ENCODE data around the gene MTOR. TPM values are rescaled to one million over a fixed set of nuclear protein-coding genes. Genes with fewer than 3 reads are reported as not detected.

Gene MTOR
- polyA plus RNA-seq, 3 donors, result 2.0 to 29.4 (median 3.3) TPM

GRCh38 chr1:11266268-11267074 is 4.1 kb upstream of the MTOR start:
- intact Hi-C loops (cut with micrococcal nuclease), result loop anchor here in 1 of 2 donors (10.0 kb wide), 2 partner anchors 172 to 252 kb away; partner anchors contain the start of genes EXOSC10 and TARDBP
- H3K79me2 ChIP-seq (ENCODE audit: insufficient read depth, low read length), result peaks cover 9% of the 10 kb centered on the region
- H3K9me3 ChIP-seq (replicated peaks in 1 of 2; ENCODE audit: control insufficient read depth in 1 of 2, insufficient read depth in 1 of 2, low read length in 2 of 2), result no peaks in the 10 kb centered on the region
- H3K4me1 ChIP-seq (ENCODE audit: control insufficient read depth in 1 of 2, insufficient read depth in 2 of 2, low read length in 2 of 2), result peaks cover 11 to 12% of the 10 kb centered on the region in 2 donors
- no peak for DNase-seq
- no peak overlapping the region for H3K27ac Mint-ChIP-seq
- peaks cover 2 to 7% (median 2%) of the 10 kb centered on the region in 3 donors for H3K27me3 Mint-ChIP-seq (ENCODE audit: low read depth in 3 of 3)
- no peaks in the 10 kb centered on the region for H3K36me3 Mint-ChIP-seq
- WGBS (ENCODE audit: insufficient coverage), result 98% methylated on average over 9 of the region's 12 CpGs
- no peaks in the 10 kb centered on the region for H3K27me3 ChIP-seq (ENCODE audit: control insufficient read depth in 2 of 2, insufficient read depth in 2 of 2, low read length in 2 of 2)
- H2AFZ ChIP-seq (ENCODE audit: insufficient read depth, low read depth, low read length, poor library complexity, severe bottlenecking), result no peak overlapping the region
- H4K20me1 ChIP-seq (ENCODE audit: insufficient read depth, low read length), result no peaks in the 10 kb centered on the region
- no peaks in the 10 kb centered on the region for H3K36me3 ChIP-seq (replicated peaks in 1 of 2; ENCODE audit: control insufficient read depth in 1 of 2, insufficient read depth in 2 of 2, low read length in 2 of 2)
- no peak overlapping the region for H3K4me2 ChIP-seq (replicated peaks; ENCODE audit: extremely low read depth, low read length, poor library complexity, severe bottlenecking)
- no peak overlapping the region for H3K4me3 ChIP-seq (replicated peaks in 1 of 3; ENCODE audit: low read depth in 2 of 3, low read length in 3 of 3)
- H3K4me1 Mint-ChIP-seq, result peaks cover 9% of the 10 kb centered on the region
- no peak overlapping the region for H3K27ac ChIP-seq (ENCODE audit: low read depth in 1 of 2, low read length in 2 of 2)
- no peaks in the 10 kb centered on the region for H3K9me3 Mint-ChIP-seq
- H3K9ac ChIP-seq (ENCODE audit: insufficient read depth, low read length, poor library complexity, severe bottlenecking), result no peak overlapping the region
- TF ChIP-seq, protein P1, sequence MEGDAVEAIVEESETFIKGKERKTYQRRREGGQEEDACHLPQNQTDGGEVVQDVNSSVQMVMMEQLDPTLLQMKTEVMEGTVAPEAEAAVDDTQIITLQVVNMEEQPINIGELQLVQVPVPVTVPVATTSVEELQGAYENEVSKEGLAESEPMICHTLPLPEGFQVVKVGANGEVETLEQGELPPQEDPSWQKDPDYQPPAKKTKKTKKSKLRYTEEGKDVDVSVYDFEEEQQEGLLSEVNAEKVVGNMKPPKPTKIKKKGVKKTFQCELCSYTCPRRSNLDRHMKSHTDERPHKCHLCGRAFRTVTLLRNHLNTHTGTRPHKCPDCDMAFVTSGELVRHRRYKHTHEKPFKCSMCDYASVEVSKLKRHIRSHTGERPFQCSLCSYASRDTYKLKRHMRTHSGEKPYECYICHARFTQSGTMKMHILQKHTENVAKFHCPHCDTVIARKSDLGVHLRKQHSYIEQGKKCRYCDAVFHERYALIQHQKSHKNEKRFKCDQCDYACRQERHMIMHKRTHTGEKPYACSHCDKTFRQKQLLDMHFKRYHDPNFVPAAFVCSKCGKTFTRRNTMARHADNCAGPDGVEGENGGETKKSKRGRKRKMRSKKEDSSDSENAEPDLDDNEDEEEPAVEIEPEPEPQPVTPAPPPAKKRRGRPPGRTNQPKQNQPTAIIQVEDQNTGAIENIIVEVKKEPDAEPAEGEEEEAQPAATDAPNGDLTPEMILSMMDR (IDR thresholded peaks at IDR 0.05), result no peak
- no peak overlapping the region for H3K4me3 Mint-ChIP-seq

- Histone ChIP-seq H3K4me1 (ENCODE audit: control insufficient read depth in 1 of 2, insufficient read depth in 2 of 2, low read length in 2 of 2) (peaks cover 1 to 2% of the 10 kb centered on the region in 2 donors), H3K27ac (ENCODE audit: low read depth in 1 of 2, low read length in 2 of 2) (no peak overlapping the region), H3K9me3 (replicated peaks in 1 of 2; ENCODE audit: control insufficient read depth in 1 of 2, insufficient read depth in 1 of 2, low read length in 2 of 2) (no peaks in the 10 kb centered on the region), H3K4me2 (replicated peaks; ENCODE audit: extremely low read depth, low read length, poor library complexity, severe bottlenecking) (no peak overlapping the region), H3K79me2 (ENCODE audit: insufficient read depth, low read length) (peaks cover 5% of the 10 kb centered on the region), H3K4me3 (replicated peaks in 1 of 3; ENCODE audit: low read depth in 2 of 3, low read length in 3 of 3) (no peak overlapping the region), H3K27me3 (ENCODE audit: control insufficient read depth in 2 of 2, insufficient read depth in 2 of 2, low read length in 2 of 2) (no peaks in the 10 kb centered on the region), H3K36me3 (replicated peaks in 1 of 2; ENCODE audit: control insufficient read depth in 1 of 2, insufficient read depth in 2 of 2, low read length in 2 of 2) (peaks cover 72 to 82% of the 10 kb centered on the region in 2 donors), H2AFZ (ENCODE audit: insufficient read depth, low read depth, low read length, poor library complexity, severe bottlenecking) (no peak overlapping the region), H3K9ac (ENCODE audit: insufficient read depth, low read length, poor library complexity, severe bottlenecking) (no peak overlapping the region), H4K20me1 (ENCODE audit: insufficient read depth, low read length) (no peaks in the 10 kb centered on the region)
- H3K9me3 Mint-ChIP-seq, result peaks cover 0 to 1% (median 0%) of the 10 kb centered on the region in 7 donors
- H3K4me3 Mint-ChIP-seq, result no peak overlapping the region
- intact Hi-C loops (cut with micrococcal nuclease), result loop anchor here in 1 of 2 donors (10.0 kb wide), 1 partner anchor 151 kb away; no protein-coding TSS in a partner anchor
- no peaks in the 10 kb centered on the region for H3K27me3 Mint-ChIP-seq (ENCODE audit: low read depth in 3 of 3)
- 100% methylated on average over 1 of the region's 1 CpG for WGBS (ENCODE audit: insufficient coverage)
- TF ChIP-seq, protein P1 (IDR thresholded peaks at IDR 0.05), result no peak
- H3K36me3 Mint-ChIP-seq, result peaks cover 70 to 80% of the 10 kb centered on the region in 2 donors
- DNase-seq, result no peak
- H3K4me1 Mint-ChIP-seq, result peaks cover under 1% of the 10 kb centered on the region
- no peak overlapping the region for H3K27ac Mint-ChIP-seq
These were observed 6.1 kb downstream of the MTOR start for GRCh38 chr1:11256299-11256698.
